ENCODE results near the gene POLDIP3.

POLDIP3 gene

DNA sequence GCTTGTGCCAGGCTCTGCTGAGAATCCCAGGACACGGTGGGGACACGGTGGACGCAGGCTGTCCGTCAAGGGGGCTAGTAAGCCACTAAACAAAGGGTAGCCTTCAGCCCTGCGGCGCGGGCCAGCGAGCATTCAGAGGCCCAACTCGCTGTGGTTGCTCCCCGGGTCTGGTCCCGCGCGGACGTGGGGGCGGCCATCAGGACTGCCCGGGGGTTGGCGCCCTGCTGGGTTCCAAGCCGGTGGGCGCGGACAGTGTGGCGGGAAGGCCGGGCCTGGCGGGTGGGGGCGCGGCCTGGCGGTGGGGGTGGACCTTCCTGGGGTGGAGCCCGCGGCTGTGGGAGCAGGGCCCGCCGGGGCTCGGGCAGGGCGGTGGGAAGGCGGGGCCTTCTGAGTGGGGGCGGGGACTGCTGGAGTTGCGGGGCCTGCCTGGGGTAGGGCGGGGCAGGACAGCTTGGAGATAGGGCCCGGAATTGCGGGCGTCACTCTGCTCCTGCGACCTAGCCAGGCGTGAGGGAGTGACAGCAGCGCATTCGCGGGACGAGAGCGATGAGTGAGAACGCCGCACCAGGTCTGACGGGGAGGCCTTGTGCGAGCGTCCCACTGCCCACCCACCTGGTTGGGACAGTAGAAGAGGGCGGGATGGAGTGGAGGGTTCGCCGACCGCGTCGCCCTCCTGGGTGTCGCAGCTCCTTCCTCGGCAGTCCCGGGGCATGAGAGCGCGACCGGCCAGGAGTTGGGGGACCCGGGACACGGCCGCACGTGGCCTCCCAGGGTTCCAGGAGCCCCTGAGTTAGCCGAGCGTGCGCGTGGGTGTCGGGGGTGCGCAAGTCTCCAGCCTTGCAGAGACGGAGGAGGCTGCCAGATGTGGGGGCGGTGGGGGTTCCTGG, 61.0 kb downstream of the POLDIP3 start, which contains the start of gene SERHL2:
Gene SERHL2 (plus strand): TSS at position 482 of the 887 bp plus-strand sequence. CDS start 65 bp downstream, at position 547.
- TF ChIP-seq FOXP2 (optimal IDR thresholded peaks at IDR 0.05; ENCODE audit: borderline replicate concordance, extremely low read depth, extremely low read length, insufficient read depth) (no peak), POLR2AphosphoS5 (IDR thresholded peaks at IDR 0.05; ENCODE audit: low read depth, low read length) (no peak), SIN3A (IDR thresholded peaks at IDR 0.05; ENCODE audit: borderline replicate concordance, insufficient read depth, low read length) (no peak), TAF1 (IDR thresholded peaks at IDR 0.05; ENCODE audit: borderline replicate concordance, insufficient read depth, low read length) (no peak)
- TF ChIP-seq, protein P1, sequence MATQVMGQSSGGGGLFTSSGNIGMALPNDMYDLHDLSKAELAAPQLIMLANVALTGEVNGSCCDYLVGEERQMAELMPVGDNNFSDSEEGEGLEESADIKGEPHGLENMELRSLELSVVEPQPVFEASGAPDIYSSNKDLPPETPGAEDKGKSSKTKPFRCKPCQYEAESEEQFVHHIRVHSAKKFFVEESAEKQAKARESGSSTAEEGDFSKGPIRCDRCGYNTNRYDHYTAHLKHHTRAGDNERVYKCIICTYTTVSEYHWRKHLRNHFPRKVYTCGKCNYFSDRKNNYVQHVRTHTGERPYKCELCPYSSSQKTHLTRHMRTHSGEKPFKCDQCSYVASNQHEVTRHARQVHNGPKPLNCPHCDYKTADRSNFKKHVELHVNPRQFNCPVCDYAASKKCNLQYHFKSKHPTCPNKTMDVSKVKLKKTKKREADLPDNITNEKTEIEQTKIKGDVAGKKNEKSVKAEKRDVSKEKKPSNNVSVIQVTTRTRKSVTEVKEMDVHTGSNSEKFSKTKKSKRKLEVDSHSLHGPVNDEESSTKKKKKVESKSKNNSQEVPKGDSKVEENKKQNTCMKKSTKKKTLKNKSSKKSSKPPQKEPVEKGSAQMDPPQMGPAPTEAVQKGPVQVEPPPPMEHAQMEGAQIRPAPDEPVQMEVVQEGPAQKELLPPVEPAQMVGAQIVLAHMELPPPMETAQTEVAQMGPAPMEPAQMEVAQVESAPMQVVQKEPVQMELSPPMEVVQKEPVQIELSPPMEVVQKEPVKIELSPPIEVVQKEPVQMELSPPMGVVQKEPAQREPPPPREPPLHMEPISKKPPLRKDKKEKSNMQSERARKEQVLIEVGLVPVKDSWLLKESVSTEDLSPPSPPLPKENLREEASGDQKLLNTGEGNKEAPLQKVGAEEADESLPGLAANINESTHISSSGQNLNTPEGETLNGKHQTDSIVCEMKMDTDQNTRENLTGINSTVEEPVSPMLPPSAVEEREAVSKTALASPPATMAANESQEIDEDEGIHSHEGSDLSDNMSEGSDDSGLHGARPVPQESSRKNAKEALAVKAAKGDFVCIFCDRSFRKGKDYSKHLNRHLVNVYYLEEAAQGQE (IDR thresholded peaks at IDR 0.05; ENCODE audit: insufficient read depth in 1 of 2, low read depth in 2 of 2, low read length in 2 of 2), result no peak

DNA sequence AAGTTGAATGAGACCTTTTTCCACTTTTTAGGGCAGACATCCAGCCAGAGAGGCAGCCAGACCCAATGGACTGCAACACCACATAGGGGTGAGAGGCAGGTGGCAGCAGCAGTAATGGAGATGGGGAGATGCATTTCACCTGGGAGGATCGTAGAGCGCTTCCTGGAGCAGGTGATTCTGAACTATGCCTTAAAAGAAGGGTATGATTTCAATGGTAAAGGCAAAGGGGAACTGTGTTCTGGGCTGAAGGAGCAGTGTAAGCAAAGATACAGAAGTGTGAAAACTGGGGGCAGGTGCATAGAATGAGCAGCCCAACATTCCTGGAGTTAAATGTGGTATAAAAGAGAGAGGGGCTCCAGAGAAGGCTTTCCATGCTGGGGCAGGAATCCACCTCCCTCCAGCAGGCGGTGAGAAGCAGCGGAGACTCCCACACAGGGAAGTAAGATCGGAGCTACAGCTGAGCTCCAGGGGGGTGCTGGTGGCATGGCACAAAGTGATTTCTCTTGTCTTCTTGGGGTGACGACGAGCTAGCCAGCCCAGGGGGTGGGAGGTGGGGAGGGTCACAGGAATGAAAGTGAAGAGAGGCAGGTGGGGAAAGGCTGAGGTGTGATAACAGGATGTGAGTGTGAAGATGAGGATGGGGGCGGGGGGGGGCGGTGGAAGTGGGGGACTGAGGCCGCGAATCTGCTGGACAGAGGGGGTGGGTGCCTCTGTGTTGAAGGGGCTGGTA, 65.2 kb downstream of the POLDIP3 start:
- TF ChIP-seq TAF1 (IDR thresholded peaks at IDR 0.05; ENCODE audit: borderline replicate concordance, insufficient read depth, low read length), result no peak
- TF ChIP-seq FOXP2 (optimal IDR thresholded peaks at IDR 0.05; ENCODE audit: borderline replicate concordance, extremely low read depth, extremely low read length, insufficient read depth), result no peak
- TF ChIP-seq POLR2AphosphoS5 (IDR thresholded peaks at IDR 0.05; ENCODE audit: low read depth, low read length), result no peak
- TF ChIP-seq, protein P1 (IDR thresholded peaks at IDR 0.05; ENCODE audit: insufficient read depth in 1 of 2, low read depth in 2 of 2, low read length in 2 of 2), result no peak
- TF ChIP-seq SIN3A (IDR thresholded peaks at IDR 0.05; ENCODE audit: borderline replicate concordance, insufficient read depth, low read length), result no peak

DNA sequence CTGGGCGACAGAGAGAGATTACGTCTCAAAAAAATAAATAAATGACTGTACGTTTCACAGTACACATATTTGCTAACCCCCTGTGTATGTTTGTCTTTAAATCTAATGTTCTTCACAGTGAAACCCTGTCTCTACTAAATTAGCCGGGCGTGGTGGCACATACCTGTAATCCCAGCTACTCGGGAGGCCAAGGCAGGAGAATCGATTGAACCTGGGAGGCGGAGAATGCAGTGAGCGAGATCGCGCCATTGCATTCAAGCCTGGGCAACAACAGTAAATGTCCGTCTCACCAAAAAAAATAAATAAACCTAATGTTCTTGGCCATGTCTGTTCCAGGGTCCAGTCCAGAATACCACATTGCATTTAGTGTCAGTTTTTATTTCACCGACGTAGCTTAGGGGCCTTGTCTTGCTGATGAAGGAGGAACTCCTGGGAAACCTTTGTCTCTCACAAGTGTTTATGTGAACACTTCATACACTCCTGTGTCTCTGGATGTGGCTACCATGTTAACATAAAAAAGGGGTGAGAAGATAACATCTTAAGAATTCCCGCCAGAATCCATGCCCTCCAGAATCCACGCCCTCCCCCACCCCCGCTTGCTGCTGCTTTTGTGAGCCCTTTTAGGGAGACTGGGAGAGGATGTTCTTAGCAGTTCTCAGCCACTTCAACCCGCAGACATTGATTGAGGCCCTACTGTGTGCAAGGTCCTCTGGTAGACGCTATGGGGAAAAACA, 65.9 kb downstream of the POLDIP3 start:
- TF ChIP-seq FOXP2 (optimal IDR thresholded peaks at IDR 0.05; ENCODE audit: borderline replicate concordance, extremely low read depth, extremely low read length, insufficient read depth), result no peak

DNA sequence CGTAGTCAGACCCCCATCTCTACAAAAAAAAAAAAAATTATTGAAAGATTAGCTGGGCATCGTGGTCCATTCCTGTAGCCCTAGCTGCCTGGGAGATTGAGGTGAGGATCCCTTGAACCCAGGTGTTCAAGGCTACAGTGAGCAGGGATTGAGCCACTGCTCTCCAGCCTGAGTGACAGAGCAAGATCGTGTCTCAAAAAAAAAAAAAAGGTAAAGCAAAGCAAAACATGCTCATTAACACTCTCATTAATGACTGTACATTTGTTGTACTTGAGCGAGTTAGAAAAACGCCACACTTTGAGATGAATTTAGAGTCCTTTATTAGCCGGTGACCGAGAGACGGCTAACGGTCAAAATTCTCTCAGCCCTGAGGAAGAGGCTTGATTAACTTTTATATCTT, 67.1 kb downstream of the POLDIP3 start:
- TF ChIP-seq SIN3A (IDR thresholded peaks at IDR 0.05; ENCODE audit: borderline replicate concordance, insufficient read depth, low read length) (no peak), POLR2AphosphoS5 (IDR thresholded peaks at IDR 0.05; ENCODE audit: low read depth, low read length) (no peak), FOXP2 (optimal IDR thresholded peaks at IDR 0.05; ENCODE audit: borderline replicate concordance, extremely low read depth, extremely low read length, insufficient read depth) (no peak), TAF1 (IDR thresholded peaks at IDR 0.05; ENCODE audit: borderline replicate concordance, insufficient read depth, low read length) (no peak)
- TF ChIP-seq, protein P1 (IDR thresholded peaks at IDR 0.05; ENCODE audit: insufficient read depth in 1 of 2, low read depth in 2 of 2, low read length in 2 of 2), result no peak

DNA sequence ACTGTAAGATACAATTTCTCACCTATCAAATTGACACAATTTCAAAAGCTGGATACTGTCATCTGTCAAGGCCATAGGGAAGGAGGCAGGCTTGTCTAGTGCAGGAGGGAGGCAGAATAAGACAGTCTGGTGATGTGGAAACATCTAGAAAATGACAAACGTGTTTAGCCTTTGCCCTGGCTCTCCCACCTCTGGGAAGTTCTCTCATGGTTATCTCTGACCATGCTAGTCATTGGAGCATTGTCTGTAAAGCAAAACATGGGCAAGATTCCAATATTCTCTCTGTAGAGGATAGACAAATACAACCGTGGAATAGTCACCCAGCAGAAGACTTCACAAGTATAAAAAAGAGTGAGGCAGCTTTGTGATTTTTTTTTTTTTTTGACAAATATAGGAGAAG, 70.0 kb downstream of the POLDIP3 start:
- no peak for TF ChIP-seq POLR2AphosphoS5 (IDR thresholded peaks at IDR 0.05; ENCODE audit: low read depth, low read length)
- TF ChIP-seq SIN3A (IDR thresholded peaks at IDR 0.05; ENCODE audit: borderline replicate concordance, insufficient read depth, low read length), result no peak
- TF ChIP-seq FOXP2 (optimal IDR thresholded peaks at IDR 0.05; ENCODE audit: borderline replicate concordance, extremely low read depth, extremely low read length, insufficient read depth), result no peak
- no peak for TF ChIP-seq TAF1 (IDR thresholded peaks at IDR 0.05; ENCODE audit: borderline replicate concordance, insufficient read depth, low read length)
- TF ChIP-seq, protein P1 (IDR thresholded peaks at IDR 0.05; ENCODE audit: insufficient read depth in 1 of 2, low read depth in 2 of 2, low read length in 2 of 2), result no peak

All from PFSK-1 (cell line).